ENCODE data around the gene KLHDC3. TPM values are rescaled to one million over a fixed set of nuclear protein-coding genes. Genes with fewer than 3 reads are reported as not detected.

The KLHDC3 gene
- total RNA-seq, 1 donor from 2014 or later: 70.3 TPM

DNA sequence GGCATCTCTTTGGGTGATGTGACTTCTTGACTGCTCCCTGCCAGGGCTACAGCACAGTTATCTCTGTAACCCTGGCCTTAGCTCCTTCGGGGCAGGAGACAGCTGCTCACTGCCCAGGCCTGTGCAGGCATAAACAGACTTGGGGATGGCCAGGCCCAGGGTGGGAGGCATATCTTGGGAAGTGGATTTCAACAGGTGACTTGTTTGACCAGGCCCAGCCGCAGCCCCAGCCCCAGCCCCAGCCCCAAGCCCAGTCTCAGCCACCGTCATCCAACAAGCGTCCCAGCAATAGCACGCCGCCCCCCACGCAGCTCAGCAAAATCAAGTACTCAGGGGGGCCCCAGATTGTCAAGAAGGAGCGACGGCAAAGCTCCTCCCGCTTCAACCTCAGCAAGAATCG, 7.8 kb upstream of the KLHDC3 start:
- TF ChIP-seq, protein P1, sequence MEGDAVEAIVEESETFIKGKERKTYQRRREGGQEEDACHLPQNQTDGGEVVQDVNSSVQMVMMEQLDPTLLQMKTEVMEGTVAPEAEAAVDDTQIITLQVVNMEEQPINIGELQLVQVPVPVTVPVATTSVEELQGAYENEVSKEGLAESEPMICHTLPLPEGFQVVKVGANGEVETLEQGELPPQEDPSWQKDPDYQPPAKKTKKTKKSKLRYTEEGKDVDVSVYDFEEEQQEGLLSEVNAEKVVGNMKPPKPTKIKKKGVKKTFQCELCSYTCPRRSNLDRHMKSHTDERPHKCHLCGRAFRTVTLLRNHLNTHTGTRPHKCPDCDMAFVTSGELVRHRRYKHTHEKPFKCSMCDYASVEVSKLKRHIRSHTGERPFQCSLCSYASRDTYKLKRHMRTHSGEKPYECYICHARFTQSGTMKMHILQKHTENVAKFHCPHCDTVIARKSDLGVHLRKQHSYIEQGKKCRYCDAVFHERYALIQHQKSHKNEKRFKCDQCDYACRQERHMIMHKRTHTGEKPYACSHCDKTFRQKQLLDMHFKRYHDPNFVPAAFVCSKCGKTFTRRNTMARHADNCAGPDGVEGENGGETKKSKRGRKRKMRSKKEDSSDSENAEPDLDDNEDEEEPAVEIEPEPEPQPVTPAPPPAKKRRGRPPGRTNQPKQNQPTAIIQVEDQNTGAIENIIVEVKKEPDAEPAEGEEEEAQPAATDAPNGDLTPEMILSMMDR (IDR thresholded peaks at IDR 0.05; ENCODE audit: insufficient read depth, low read length, poor library complexity, severe bottlenecking): no peak
- no peak overlapping the region for H3K4me3 ChIP-seq (ENCODE audit: low read depth, low read length)
- DNase-seq (ENCODE audit: low read depth): no peak
- peaks cover 7% of the 10 kb centered on the region for H3K36me3 ChIP-seq (ENCODE audit: control insufficient read depth, insufficient read depth, low read length)
- H3K27me3 ChIP-seq (ENCODE audit: control insufficient read depth, insufficient read depth, low read length): no peaks in the 10 kb centered on the region

DNA sequence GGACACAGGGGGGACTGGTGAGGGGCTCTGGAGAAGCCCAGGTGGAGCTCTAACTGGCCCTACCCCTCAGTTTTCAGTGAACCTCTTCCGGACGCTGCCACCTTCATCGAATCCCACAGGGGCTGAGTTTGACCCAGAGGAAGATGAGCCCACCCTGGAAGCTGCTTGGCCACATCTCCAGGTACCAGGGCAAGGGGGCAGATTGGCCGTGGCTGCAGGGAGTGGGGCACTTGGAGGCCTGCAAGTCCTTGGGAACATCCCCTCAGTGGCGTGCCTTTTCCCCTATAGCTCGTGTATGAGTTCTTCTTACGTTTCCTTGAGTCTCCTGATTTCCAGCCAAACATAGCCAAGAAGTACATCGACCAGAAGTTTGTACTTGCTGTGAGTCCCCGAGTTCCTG, 6.9 kb upstream of the KLHDC3 start:
- DNase-seq (ENCODE audit: low read depth): no peak
- H3K4me3 ChIP-seq (ENCODE audit: low read depth, low read length): no peak overlapping the region
- H3K36me3 ChIP-seq (ENCODE audit: control insufficient read depth, insufficient read depth, low read length): peaks cover 7% of the 10 kb centered on the region
- H3K27me3 ChIP-seq (ENCODE audit: control insufficient read depth, insufficient read depth, low read length): no peaks in the 10 kb centered on the region
- TF ChIP-seq, protein P1 (IDR thresholded peaks at IDR 0.05; ENCODE audit: insufficient read depth, low read length, poor library complexity, severe bottlenecking): no peak

DNA sequence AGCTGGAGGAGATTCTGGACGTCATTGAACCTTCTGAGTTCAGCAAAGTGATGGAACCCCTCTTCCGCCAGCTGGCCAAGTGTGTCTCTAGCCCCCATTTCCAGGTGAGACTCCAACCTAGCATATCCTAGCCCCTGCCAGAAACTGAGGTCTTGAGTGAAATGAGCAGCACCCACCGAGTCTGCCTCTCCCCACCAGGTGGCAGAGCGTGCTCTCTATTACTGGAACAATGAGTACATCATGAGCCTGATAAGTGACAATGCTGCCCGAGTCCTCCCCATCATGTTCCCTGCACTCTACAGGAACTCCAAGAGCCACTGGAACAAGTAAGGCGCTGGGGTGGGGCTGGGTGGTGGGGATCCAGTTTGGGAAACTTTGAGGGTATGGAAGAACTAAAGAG, 4.9 kb upstream of the KLHDC3 start:
- no peak for DNase-seq (ENCODE audit: low read depth)
- Histone ChIP-seq H3K4me3 (ENCODE audit: low read depth, low read length) (no peak overlapping the region), H3K27me3 (ENCODE audit: control insufficient read depth, insufficient read depth, low read length) (no peaks in the 10 kb centered on the region), H3K36me3 (ENCODE audit: control insufficient read depth, insufficient read depth, low read length) (peaks cover 5% of the 10 kb centered on the region)
- TF ChIP-seq, protein P1 (IDR thresholded peaks at IDR 0.05; ENCODE audit: insufficient read depth, low read length, poor library complexity, severe bottlenecking): peak; percentile 53

DNA sequence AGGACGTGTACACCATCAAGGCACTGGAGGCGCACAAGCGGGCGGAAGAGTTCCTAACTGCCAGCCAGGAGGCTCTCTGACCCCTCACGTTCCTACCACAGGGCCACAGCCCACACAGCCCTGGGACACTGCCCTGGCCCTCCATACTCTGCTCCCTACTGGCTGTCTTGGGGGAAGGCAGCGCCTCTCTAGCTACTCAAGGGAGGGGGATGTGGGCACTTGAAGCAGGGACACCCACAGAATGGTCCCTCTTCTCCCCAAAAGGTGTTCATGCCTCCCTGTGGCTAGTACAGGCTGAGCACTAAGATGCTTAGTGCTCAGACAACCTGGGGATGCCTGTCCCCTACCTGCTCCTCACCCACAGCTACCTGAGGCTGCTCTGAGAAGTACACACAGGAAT, 2.8 kb upstream of the KLHDC3 start:
- TF ChIP-seq, protein P1 (IDR thresholded peaks at IDR 0.05; ENCODE audit: insufficient read depth, low read length, poor library complexity, severe bottlenecking): no peak
- no peak for DNase-seq (ENCODE audit: low read depth)
- H3K36me3 ChIP-seq (ENCODE audit: control insufficient read depth, insufficient read depth, low read length): peaks cover 5% of the 10 kb centered on the region
- no peak overlapping the region for H3K4me3 ChIP-seq (ENCODE audit: low read depth, low read length)
- H3K27me3 ChIP-seq (ENCODE audit: control insufficient read depth, insufficient read depth, low read length): no peaks in the 10 kb centered on the region

DNA sequence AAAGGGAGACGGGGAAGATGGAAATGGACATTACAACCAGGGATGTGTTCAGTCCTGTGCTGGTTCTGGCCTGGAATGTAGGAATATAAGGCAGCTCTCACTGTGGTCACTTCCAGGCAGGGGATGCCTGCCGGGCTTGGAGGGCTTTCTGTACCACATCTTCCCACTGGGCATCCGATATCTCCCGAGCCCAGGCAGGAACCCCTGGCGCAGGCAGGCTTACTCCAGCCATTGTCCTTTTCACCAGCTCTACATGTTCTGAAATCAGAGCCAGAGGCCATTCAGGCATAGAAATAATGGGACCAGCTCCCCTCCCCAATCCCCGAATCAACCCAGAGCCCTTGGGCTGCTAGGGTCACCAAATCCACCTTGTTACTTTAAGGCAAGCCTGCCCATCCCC, 1.7 kb upstream of the KLHDC3 start:
- Histone ChIP-seq H3K4me3 (ENCODE audit: low read depth, low read length) (no peak overlapping the region), H3K36me3 (ENCODE audit: control insufficient read depth, insufficient read depth, low read length) (peaks cover 5% of the 10 kb centered on the region), H3K27me3 (ENCODE audit: control insufficient read depth, insufficient read depth, low read length) (no peaks in the 10 kb centered on the region)
- TF ChIP-seq, protein P1 (IDR thresholded peaks at IDR 0.05; ENCODE audit: insufficient read depth, low read length, poor library complexity, severe bottlenecking): no peak
- no peak for DNase-seq (ENCODE audit: low read depth)

DNA sequence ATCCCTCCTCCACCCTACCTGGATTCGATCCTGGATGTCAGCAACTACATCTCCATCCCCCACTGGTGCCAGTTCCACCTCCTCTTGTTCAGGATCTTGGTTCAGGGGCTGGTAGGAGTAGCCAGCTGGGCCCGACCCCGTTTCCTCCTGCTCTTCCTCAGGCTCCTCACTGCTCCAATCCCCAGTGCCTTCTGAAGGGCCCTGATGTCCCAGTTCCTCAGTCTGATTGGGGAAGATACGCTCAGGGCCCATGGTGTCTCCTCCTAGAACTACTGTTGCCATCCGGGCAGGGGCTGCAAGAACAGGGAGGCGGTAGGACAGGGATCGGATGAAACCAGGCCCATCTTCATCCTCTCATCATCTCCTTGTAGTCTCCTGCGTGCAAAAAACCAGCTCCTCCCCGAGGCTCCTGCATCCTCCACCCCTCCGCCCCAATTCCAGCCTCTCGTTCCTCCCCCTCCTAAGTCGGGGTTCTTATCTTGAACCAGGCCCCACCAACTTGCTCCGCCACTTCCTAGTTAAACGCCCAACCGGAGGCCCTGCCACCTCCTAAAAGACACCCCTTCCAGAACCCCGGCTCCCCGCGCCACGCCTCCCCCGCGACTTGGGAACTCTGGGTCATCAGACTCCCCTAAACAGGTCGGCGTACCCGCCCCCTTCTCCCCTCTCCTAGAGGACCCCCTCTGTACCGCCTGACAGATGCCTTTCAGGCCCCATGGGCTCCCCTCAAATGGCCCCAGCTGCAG, 779 bp upstream of the KLHDC3 start:
- peak overlapping the region; percentile 66 for H3K4me3 ChIP-seq (ENCODE audit: low read depth, low read length)
- peaks cover 6% of the 10 kb centered on the region for H3K36me3 ChIP-seq (ENCODE audit: control insufficient read depth, insufficient read depth, low read length)
- TF ChIP-seq, protein P1 (IDR thresholded peaks at IDR 0.05; ENCODE audit: insufficient read depth, low read length, poor library complexity, severe bottlenecking): no peak
- H3K27me3 ChIP-seq (ENCODE audit: control insufficient read depth, insufficient read depth, low read length): no peaks in the 10 kb centered on the region
- no peak for DNase-seq (ENCODE audit: low read depth)

Data from kidney epithelial cell (primary cell).